SK-N-SH (cell line): ENCODE results near the gene LNPEP. TPM values are rescaled to one million over a fixed set of nuclear protein-coding genes. Genes with fewer than 3 reads are reported as not detected.

Experiments
- CTCF ChIA-PET: fragments of 300-600, 350-600 bp; formaldehyde crosslinking; extraction: SDS; loops from one replicate; lab custom pipeline; 2021; lab: Yijun Ruan, JAX
- POLR2A ChIA-PET: fragments of 350-600 bp; sonication (Branson Sonifier 250); formaldehyde crosslinking; extraction: SDS; loops from one replicate; lab custom pipeline; 2020; ENCODE audit warnings: antibody characterized with exemption, inconsistent platforms; lab: Yijun Ruan, JAX
- DNase-seq: peaks from one replicate; pipeline ENCODE4 v3.0.0; 2012
- H2AFZ ChIP-seq: fragments of 200-600 bp; sonication (generic); 2 replicates; pipeline ENCODE4 v1.8.1; 2016; ENCODE audit warnings: antibody characterized with exemption, mild to moderate bottlenecking, low read depth
- H3F3A ChIP-seq: fragments of 200-600 bp; sonication (generic); replicated peaks from 2 replicates; pipeline ENCODE3; 2016; ENCODE audit warnings: antibody characterized with exemption, mild to moderate bottlenecking; ENCODE audit not compliant: insufficient read depth
- H3K27ac ChIP-seq, 2 experiments: fragments of 200-500 bp in 1 of 2; fragments of 200-600 bp in 1 of 2; sonication (Bioruptor generic) in 1 of 2; sonication (generic), shearing (Covaris generic) in 1 of 2; 2 replicates each; pipeline versions ENCODE4 v1.5.1 to v1.6.1; 2014 to 2016; ENCODE audit warnings: low read depth in 2 of 2, inconsistent platforms in 1 of 2, low read length in 1 of 2, mild to moderate bottlenecking in 1 of 2, mixed read lengths in 1 of 2
- H3K27me3 ChIP-seq: fragments of 200-600 bp; sonication (generic), shearing (Covaris generic); 2 replicates; pipeline ENCODE4 v1.6.1; 2016; ENCODE audit warnings: mixed run types; ENCODE audit not compliant: insufficient read depth
- H3K36me3 ChIP-seq, 2 experiments: fragments of 200-500 bp in 1 of 2; fragments of 200-600 bp in 1 of 2; sonication (Bioruptor generic) in 1 of 2; sonication (generic) in 1 of 2; replicated peaks in 1 of 2; 2 replicates each; pipeline versions ENCODE3 to v1.5.1; 2014 to 2016; ENCODE audit warnings: low read length in 1 of 2, mild to moderate bottlenecking in 1 of 2; ENCODE audit not compliant: insufficient read depth in 2 of 2, control insufficient read depth in 1 of 2
- H3K4me1 ChIP-seq, 2 experiments: fragments of 200-500 bp in 1 of 2; fragments of 200-600 bp in 1 of 2; sonication (Bioruptor generic) in 1 of 2; sonication (generic), shearing (Covaris generic) in 1 of 2; 2 replicates each; pipeline versions ENCODE4 v1.5.1 to v1.6.1; 2014 to 2016; ENCODE audit warnings: low read depth in 1 of 2, low read length in 1 of 2, mixed run types in 1 of 2; ENCODE audit not compliant: insufficient read depth in 2 of 2, control insufficient read depth in 1 of 2
- H3K4me2 ChIP-seq: fragments of 200-600 bp; sonication (generic), shearing (Covaris generic); 2 replicates; pipeline ENCODE4 v1.6.1; 2017; ENCODE audit warnings: mixed run types
- H3K4me3 ChIP-seq, 2 experiments: fragments of 200-500 bp in 1 of 2; fragments of 200-600 bp in 1 of 2; sonication (Bioruptor generic) in 1 of 2; sonication (generic), shearing (Covaris generic) in 1 of 2; 2 replicates each; pipeline versions ENCODE4 v1.5.1 to v1.8.1; 2014 to 2016; ENCODE audit warnings: low read depth in 2 of 2, inconsistent platforms in 1 of 2, low read length in 1 of 2, mild to moderate bottlenecking in 1 of 2, mixed read lengths in 1 of 2, moderate library complexity in 1 of 2
- H3K79me2 ChIP-seq: fragments of 200-600 bp; sonication (generic); 2 replicates; pipeline ENCODE4 v1.8.1; 2017; ENCODE audit warnings: mild to moderate bottlenecking; ENCODE audit not compliant: insufficient read depth
- H3K9ac ChIP-seq: fragments of 200-600 bp; sonication (generic); 2 replicates; pipeline ENCODE4 v1.6.1; 2017; ENCODE audit warnings: mixed run types
- H3K9me2 ChIP-seq: fragments of 200-600 bp; sonication (generic); 2 replicates; pipeline ENCODE4 v1.6.1; 2017; ENCODE audit warnings: mixed run types
- H3K9me3 ChIP-seq: fragments of 200-600 bp; sonication (generic); 2 replicates; pipeline ENCODE4 v1.6.1; 2017; ENCODE audit warnings: mixed run types, mild to moderate bottlenecking, moderate library complexity
- H4K20me1 ChIP-seq: fragments of 200-600 bp; sonication (generic); 2 replicates; pipeline ENCODE4 v1.6.1; 2017; ENCODE audit warnings: mild to moderate bottlenecking, mixed run types; ENCODE audit not compliant: insufficient read depth
- ELF1 ChIP-seq: IDR thresholded peaks from 2 replicates; pipeline ENCODE4 v1.4.0; 2012
- EP300 ChIP-seq, 2 experiments: IDR thresholded peaks; 2 replicates each; pipeline versions ENCODE4 v1.4.0 to v1.6.1; 2012; ENCODE audit warnings: borderline replicate concordance in 1 of 2, low read depth in 1 of 2, low read length in 1 of 2
- FOSL2 ChIP-seq: IDR thresholded peaks from 2 replicates; pipeline ENCODE4 v1.4.0; 2012; ENCODE audit warnings: low read depth, mild to moderate bottlenecking, moderate library complexity, borderline replicate concordance
- FOXJ3 ChIP-seq: sonication (generic); formaldehyde crosslinking; IDR thresholded peaks from 2 replicates; pipeline ENCODE4 v1.5.1; 2020; ENCODE audit warnings: mild to moderate bottlenecking, missing genetic modification reagents
- FOXM1 ChIP-seq: IDR thresholded peaks from 2 replicates; pipeline ENCODE4 v1.4.0; 2012; ENCODE audit warnings: low read depth, mild to moderate bottlenecking
- JUND ChIP-seq: IDR thresholded peaks from 2 replicates; pipeline ENCODE4 v1.4.0; 2012
- MAX ChIP-seq: IDR thresholded peaks from 2 replicates; pipeline ENCODE4 v1.4.0; 2012; ENCODE audit warnings: low read depth
- NFIC ChIP-seq: IDR thresholded peaks from 2 replicates; pipeline ENCODE4 v1.4.0; 2012; ENCODE audit warnings: borderline replicate concordance
- NRF1 ChIP-seq: IDR thresholded peaks from 2 replicates; pipeline ENCODE4 v1.6.1; 2012; ENCODE audit warnings: low read depth, mild to moderate bottlenecking, low read length
- PBX3 ChIP-seq: IDR thresholded peaks from 2 replicates; pipeline ENCODE4; 2012
- RAD21 ChIP-seq: IDR thresholded peaks from 2 replicates; pipeline ENCODE4 v1.6.1; 2012; ENCODE audit warnings: mild to moderate bottlenecking, low read length
- SIN3A ChIP-seq: IDR thresholded peaks from 2 replicates; pipeline ENCODE4 v1.6.1; 2012; ENCODE audit warnings: low read depth, mild to moderate bottlenecking, low read length, moderate library complexity, borderline replicate concordance
- SMC3 ChIP-seq: IDR thresholded peaks from 2 replicates; pipeline ENCODE4 v1.6.1; 2012; ENCODE audit warnings: low read depth, low read length, improper control_type of control experiment
- TCF12 ChIP-seq: IDR thresholded peaks from 2 replicates; pipeline ENCODE4 v1.4.0; 2012
- TEAD4 ChIP-seq: IDR thresholded peaks from 2 replicates; pipeline ENCODE4 v1.4.0; 2012; ENCODE audit warnings: mild to moderate bottlenecking, borderline replicate concordance; ENCODE audit not compliant: insufficient read depth
- WGBS: methylation state at CpG from one replicate; pipeline ENCODE4 v1.1.6; 2017; ENCODE audit warnings: low lambda C conversion rate; 5-methylcytosine and 5-hydroxymethylcytosine counted together
- polyA plus RNA-seq, 3 experiments: library from polyadenylated mRNA; depleted of rRNA; stranded (reverse); fragments of >200 nt; gene quantifications; 2 replicates each; pipeline ENCODE4 v1.2.3, GENCODE V29; 2012
- TF ChIP-seq, protein P1 (sequence below): fragments of 150-350 bp; IDR thresholded peaks from 2 replicates; pipeline ENCODE4 v1.6.1; 2017; ENCODE audit warnings: antibody characterized with exemption, low read length, low read depth, borderline replicate concordance

LNPEP gene
- polyA plus RNA-seq, 1 of the 3 experiments (the other 2 are of a cell fraction): 4.3 TPM

GRCh38 chr5:96935559-96936430 lies at the start of gene LNPEP (continued):
- TF ChIP-seq FOXM1 (no peak), NRF1 (peak; percentile 73), RAD21 (no peak), FOXJ3 (CRISPR knock-in tag) (no peak), TCF12 (peak; percentile 48), EP300 (IDR thresholded peaks at IDR 0.05; ENCODE audit: borderline replicate concordance in 1 of 2, low read depth in 1 of 2, low read length in 1 of 2) (peak; percentile 49 to 50; a peak in 2 of 4 replicates), ELF1 (peak; percentile 61), TEAD4 (no peak), SIN3A (peak; percentile 89; the same call in 1 of the 2 replicates), SMC3 (0 out of 2 replicates have a peak, but pooled peaks have one; percentile 0), PBX3 (peak; percentile 69)
- TF ChIP-seq, protein P1, sequence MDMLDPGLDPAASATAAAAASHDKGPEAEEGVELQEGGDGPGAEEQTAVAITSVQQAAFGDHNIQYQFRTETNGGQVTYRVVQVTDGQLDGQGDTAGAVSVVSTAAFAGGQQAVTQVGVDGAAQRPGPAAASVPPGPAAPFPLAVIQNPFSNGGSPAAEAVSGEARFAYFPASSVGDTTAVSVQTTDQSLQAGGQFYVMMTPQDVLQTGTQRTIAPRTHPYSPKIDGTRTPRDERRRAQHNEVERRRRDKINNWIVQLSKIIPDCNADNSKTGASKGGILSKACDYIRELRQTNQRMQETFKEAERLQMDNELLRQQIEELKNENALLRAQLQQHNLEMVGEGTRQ: no peak

GRCh38 chr5:96893342-96893741 lies 42.5 kb upstream of the LNPEP start:
- H2AFZ ChIP-seq: peak overlapping the region; percentile 42; the same call in 1 of the 2 replicates
- TF ChIP-seq TCF12 (peak; percentile 43), ELF1 (no peak), MAX (peak; percentile 95), EP300 (IDR thresholded peaks at IDR 0.05; ENCODE audit: borderline replicate concordance in 1 of 2, low read depth in 1 of 2, low read length in 1 of 2) (peak in 1 of 2 experiments; percentile 12; a peak in 1 of 4 replicates), NRF1 (peak; percentile 26; the same call in 1 of the 2 replicates), JUND (peak; percentile 73), FOSL2 (peak; percentile 75), NFIC (no peak)
- peak overlapping the region in 1 of 2 experiments; percentile 22; a peak in 1 of 4 replicates for H3K4me3 ChIP-seq
- H3K27me3 ChIP-seq: no peaks in the 10 kb centered on the region
- 29% methylated on average over 4 of the region's 4 CpGs for WGBS
- H3K36me3 ChIP-seq: no peaks in the 10 kb centered on the region
- H3K9me3 ChIP-seq: no peaks in the 10 kb centered on the region
- DNase-seq: no peak
- H3K9ac ChIP-seq: no peak overlapping the region
- no peaks in the 10 kb centered on the region for H4K20me1 ChIP-seq
- ChIA-PET POLR2A (no interaction called here), CTCF (interaction anchor here (1.2 kb wide), 1 partner anchor 24 kb away, joined by 5 read pairs; no protein-coding TSS in a partner anchor)
- H3K27ac ChIP-seq: peak overlapping the region in 1 of 2 experiments; percentile 28; a peak in 1 of 4 replicates
- 0 out of 2 replicates have a peak, but pooled peaks cover 3% of the 10 kb centered on the region for H3K9me2 ChIP-seq
- peaks cover 8% of the 10 kb centered on the region for H3F3A ChIP-seq
- H3K4me1 ChIP-seq: peaks cover 0 to 5% of the 10 kb centered on the region in 2 experiments; a peak in 3 of 4 replicates
- no peaks in the 10 kb centered on the region for H3K79me2 ChIP-seq
- H3K4me2 ChIP-seq: peak overlapping the region; percentile 3; the same call in 1 of the 2 replicates
